DOHH2 (cell line): ENCODE measurements around the gene RALGAPA2.

Experiments
- H3F3A ChIP-seq: fragments of 200-600 bp; sonication (generic), shearing (Covaris generic); 2 replicates; pipeline ENCODE4 v1.6.0; 2016; ENCODE audit warnings: antibody characterized with exemption, mild to moderate bottlenecking; ENCODE audit not compliant: control insufficient read depth, insufficient read depth
- H3K27ac ChIP-seq: fragments of 200-600 bp; sonication (generic); 2 replicates; pipeline ENCODE4 v1.5.1; 2014; ENCODE audit warnings: low read depth, mild to moderate bottlenecking, low read length, moderate library complexity
- H3K27me3 ChIP-seq: fragments of 200-600 bp; sonication (generic); 2 replicates; pipeline ENCODE4 v1.6.1; 2014; ENCODE audit warnings: mild to moderate bottlenecking, low read length, mixed read lengths; ENCODE audit not compliant: control insufficient read depth
- H3K36me3 ChIP-seq: fragments of 200-600 bp; sonication (generic); 2 replicates; pipeline ENCODE4 v1.6.1; 2014; ENCODE audit warnings: mild to moderate bottlenecking, low read length, moderate library complexity, mixed read lengths; ENCODE audit not compliant: control insufficient read depth
- H3K4me1 ChIP-seq: fragments of 200-600 bp; sonication (generic); 2 replicates; pipeline ENCODE4 v1.6.1; 2014; ENCODE audit warnings: mild to moderate bottlenecking, low read length, mixed read lengths; ENCODE audit not compliant: control insufficient read depth
- H3K4me2 ChIP-seq: fragments of 200-600 bp; sonication (generic); 2 replicates; pipeline ENCODE4 v1.6.0; 2014; ENCODE audit warnings: mild to moderate bottlenecking, low read length, moderate library complexity
- H3K4me3 ChIP-seq: fragments of 200-600 bp; sonication (generic); 2 replicates; pipeline ENCODE4 v1.5.1; 2014; ENCODE audit warnings: mild to moderate bottlenecking, low read length, mixed read lengths
- H3K79me2 ChIP-seq: fragments of 200-600 bp; sonication (generic); 2 replicates; pipeline ENCODE4 v1.6.1; 2014; ENCODE audit warnings: mild to moderate bottlenecking, low read length, mixed read lengths; ENCODE audit not compliant: control insufficient read depth
- H3K9me2 ChIP-seq: fragments of 200-600 bp; sonication (generic); replicated peaks from 2 replicates; pipeline ENCODE4 v1.6.1; 2014; ENCODE audit warnings: mild to moderate bottlenecking, low read length, mixed read lengths; ENCODE audit not compliant: control insufficient read depth
- H3K9me3 ChIP-seq: fragments of 200-600 bp; sonication (generic); 2 replicates; pipeline ENCODE4 v1.6.1; 2014; ENCODE audit warnings: antibody characterized with exemption, low read length, mixed read lengths; ENCODE audit not compliant: control insufficient read depth, insufficient read depth
- H4K20me1 ChIP-seq: fragments of 200-600 bp; sonication (generic); 2 replicates; pipeline ENCODE4 v1.6.0; 2014; ENCODE audit warnings: low read depth, mild to moderate bottlenecking, antibody characterized with exemption, low read length, moderate library complexity; ENCODE audit not compliant: control insufficient read depth, insufficient read depth
- CTCF ChIP-seq: fragments of 200-600 bp; sonication (generic); IDR thresholded peaks from one replicate; pipeline ENCODE4 v1.5.1; 2014; ENCODE audit warnings: antibody characterized with exemption, mild to moderate bottlenecking, low read depth, low read length; ENCODE audit not compliant: poor library complexity, severe bottlenecking
- EZH2phosphoT487 ChIP-seq: fragments of 200-600 bp; sonication (generic); IDR thresholded peaks from 2 replicates; pipeline ENCODE4 v1.6.1; 2017; ENCODE audit warnings: borderline replicate concordance, mild to moderate bottlenecking, antibody characterized with exemption, low read length, moderate library complexity, mixed read lengths

RALGAPA2 gene

GRCh38 chr20:20399531-20400500 lies 312.6 kb downstream of the RALGAPA2 start:
- no peaks in the 10 kb centered on the region for H3K9me2 ChIP-seq
- no peaks in the 10 kb centered on the region for H3K9me3 ChIP-seq
- TF ChIP-seq CTCF (no peak), EZH2phosphoT487 (no peak)

GRCh38 chr20:20398123-20398522 lies 314.3 kb downstream of the RALGAPA2 start:
- H4K20me1 ChIP-seq, result no peaks in the 10 kb centered on the region
- H3K27me3 ChIP-seq, result no peaks in the 10 kb centered on the region
- no peak overlapping the region for H3K27ac ChIP-seq
- no peaks in the 10 kb centered on the region for H3K9me3 ChIP-seq
- H3F3A ChIP-seq, result no peaks in the 10 kb centered on the region
- no peaks in the 10 kb centered on the region for H3K9me2 ChIP-seq
- H3K4me3 ChIP-seq, result no peak overlapping the region
- H3K4me1 ChIP-seq, result no peaks in the 10 kb centered on the region
- no peak overlapping the region for H3K4me2 ChIP-seq
- H3K79me2 ChIP-seq, result no peaks in the 10 kb centered on the region
- TF ChIP-seq EZH2phosphoT487 (no peak), CTCF (no peak)
- H3K36me3 ChIP-seq, result no peaks in the 10 kb centered on the region

More at GRCh38 chr20:20399531-20400500, 312.6 kb downstream of the RALGAPA2 start:
- no peak overlapping the region for H3K4me3 ChIP-seq
- no peaks in the 10 kb centered on the region for H3K4me1 ChIP-seq
- H3F3A ChIP-seq, result no peaks in the 10 kb centered on the region
- H4K20me1 ChIP-seq, result no peaks in the 10 kb centered on the region
- H3K79me2 ChIP-seq, result no peaks in the 10 kb centered on the region
- H3K36me3 ChIP-seq, result no peaks in the 10 kb centered on the region
- no peaks in the 10 kb centered on the region for H3K27me3 ChIP-seq
- no peak overlapping the region for H3K27ac ChIP-seq
- no peak overlapping the region for H3K4me2 ChIP-seq

GRCh38 chr20:20396794-20397193 lies 315.6 kb downstream of the RALGAPA2 start:
- no peak for TF ChIP-seq EZH2phosphoT487
- no peak for TF ChIP-seq CTCF
- Histone ChIP-seq H3K79me2 (no peaks in the 10 kb centered on the region), H3K4me2 (no peak overlapping the region), H3K4me3 (no peak overlapping the region), H3K9me3 (no peaks in the 10 kb centered on the region), H3F3A (no peaks in the 10 kb centered on the region), H3K27ac (no peak overlapping the region), H3K36me3 (no peaks in the 10 kb centered on the region), H4K20me1 (no peaks in the 10 kb centered on the region), H3K4me1 (no peaks in the 10 kb centered on the region), H3K9me2 (no peaks in the 10 kb centered on the region), H3K27me3 (no peaks in the 10 kb centered on the region)
